GM19240 (cell line): ENCODE measurements around the gene SPATA1.
"Not testable (repeated sequence)": the region's sequence is repeated elsewhere in the genome, so short reads cannot be mapped to it uniquely, and the experiment has no call there.

ENCODE experiments used
- DNase-seq: peaks from one replicate; pipeline ENCODE4 v3.0.0; 2011; ENCODE audit warnings: low spot score; ENCODE audit not compliant: insufficient read length

The SPATA1 gene

DNA sequence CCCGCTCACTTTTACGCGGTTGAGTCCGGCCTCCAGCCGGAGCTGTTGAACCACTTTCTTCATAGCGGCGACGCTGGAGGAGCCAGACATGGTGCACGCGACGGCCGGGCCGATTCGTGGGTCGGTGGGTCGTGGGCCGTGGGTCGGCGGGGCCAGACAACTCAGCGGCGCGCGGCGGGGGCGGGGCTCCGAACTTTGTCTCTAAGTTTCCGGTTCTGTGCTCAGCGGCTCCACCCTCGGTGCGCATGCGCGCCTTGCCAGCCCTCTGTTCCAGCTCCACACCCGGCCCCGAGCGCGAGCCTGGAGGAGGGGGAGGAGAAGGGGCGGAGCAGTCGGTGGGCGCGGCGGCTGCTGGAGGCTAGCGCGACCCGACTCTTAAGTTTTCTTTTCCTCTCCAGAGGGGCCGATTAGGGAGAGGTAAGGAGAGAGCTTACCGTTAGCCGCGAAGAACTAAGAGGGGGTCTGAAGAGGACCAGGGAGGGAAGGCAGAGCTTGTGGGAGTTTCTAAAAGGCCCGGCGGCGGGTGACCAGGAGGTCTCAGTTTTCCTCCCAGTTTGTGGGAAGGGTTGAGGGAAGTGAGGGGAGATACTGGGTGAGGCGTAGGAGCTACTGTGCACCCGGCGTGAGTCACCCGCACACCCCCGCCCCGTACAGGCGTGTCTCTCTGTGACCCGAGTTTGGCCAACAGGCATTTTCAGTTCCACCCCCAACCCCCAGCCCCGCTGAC is at the start of gene SPATA1, which contains the start of gene GNG5:
Gene SPATA1 (plus strand): TSS at position 385 of the 727 bp plus-strand sequence. CDS start 9,974 bp downstream, outside the sequence.
Gene GNG5 (minus strand): TSS at position 580 of the 727 bp plus-strand sequence. CDS start 490 bp downstream, at position 90.
- peak; percentile 55 for DNase-seq

DNA sequence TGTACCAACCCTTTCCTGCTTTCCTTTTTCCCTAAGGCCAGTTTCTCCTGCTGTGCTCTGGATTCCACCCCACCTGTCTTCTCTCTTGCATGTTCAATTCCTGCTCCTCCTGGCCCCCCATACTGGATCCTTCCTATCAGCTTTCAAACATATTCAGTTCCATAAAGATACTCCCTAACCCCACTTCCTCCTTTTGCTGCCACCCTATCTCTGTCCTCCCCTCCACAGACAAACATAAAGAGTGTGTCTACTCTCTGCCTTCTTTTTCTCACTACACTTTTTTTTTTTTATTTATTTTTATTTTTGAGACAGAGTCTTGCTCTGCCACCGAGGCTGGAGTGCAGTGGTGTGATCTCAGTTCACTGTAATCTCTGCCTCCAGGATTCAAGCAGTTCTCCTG is 44.1 kb upstream of the SPATA1 start:
- DNase-seq: no peak

- no peak for DNase-seq
These were observed 38.9 kb upstream of the SPATA1 start for GRCh38 chr1:84467298-84467697.

GRCh38 chr1:84476225-84476624 is 30.0 kb upstream of the SPATA1 start:
- no peak for DNase-seq

GRCh38 chr1:84478876-84479868 is 27.0 kb upstream of the SPATA1 start, which contains the start of gene RPF1:
TSS of gene RPF1 (plus strand) at chr1:84479266. CDS start at chr1:84479282, 16 bp downstream.
- peak; percentile 33 for DNase-seq

GRCh38 chr1:84479998-84480397 is 26.2 kb upstream of the SPATA1 start:
- DNase-seq: no peak

- DNase-seq: no peak
These were observed 25.5 kb upstream of the SPATA1 start for GRCh38 chr1:84480650-84481049.

GRCh38 chr1:84481317-84481716 is 24.9 kb upstream of the SPATA1 start:
- no peak for DNase-seq

DNA sequence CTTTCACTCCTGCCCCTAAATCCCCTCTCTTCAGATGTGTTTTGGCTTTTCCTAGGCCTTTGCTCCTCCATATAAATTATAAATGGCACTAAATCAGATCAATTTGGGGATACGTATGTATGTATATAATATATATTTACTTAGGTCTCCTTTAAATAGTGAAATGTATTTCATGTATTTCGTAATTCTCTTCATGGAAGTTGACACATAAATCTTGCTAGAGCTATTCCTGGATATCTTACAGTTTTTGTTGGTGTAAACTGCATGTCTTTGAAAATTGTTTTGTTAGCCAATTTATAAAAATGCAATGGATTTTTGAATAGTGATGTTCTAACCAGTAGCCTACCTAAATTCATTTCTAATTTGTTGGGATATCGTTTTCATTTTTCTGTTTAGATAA is 18.1 kb upstream of the SPATA1 start:
- DNase-seq: no peak

DNA sequence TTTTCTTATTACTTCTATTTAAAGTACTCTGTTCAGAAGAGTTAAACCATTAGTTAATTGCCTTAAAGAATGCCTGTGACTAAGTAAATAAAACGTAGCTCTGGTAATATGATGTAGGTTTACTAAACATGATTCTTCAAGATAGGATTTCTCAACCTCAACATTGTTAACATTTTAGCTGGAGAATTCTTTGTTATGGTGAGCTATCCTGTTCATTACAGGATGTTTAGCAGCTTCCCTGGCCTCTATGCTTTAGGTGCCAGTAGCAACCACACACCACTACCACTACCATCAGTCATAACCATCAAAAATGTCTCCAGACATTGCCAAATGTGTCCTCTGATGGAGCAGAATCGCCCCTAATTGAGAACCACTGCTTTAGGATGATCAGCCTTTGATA is 16.4 kb upstream of the SPATA1 start:
- no peak for DNase-seq

- DNase-seq: no peak
These were observed 13.5 kb upstream of the SPATA1 start for GRCh38 chr1:84492726-84493125.

- DNase-seq: no peak
These were observed 12.4 kb upstream of the SPATA1 start for GRCh38 chr1:84493747-84494146.

DNA sequence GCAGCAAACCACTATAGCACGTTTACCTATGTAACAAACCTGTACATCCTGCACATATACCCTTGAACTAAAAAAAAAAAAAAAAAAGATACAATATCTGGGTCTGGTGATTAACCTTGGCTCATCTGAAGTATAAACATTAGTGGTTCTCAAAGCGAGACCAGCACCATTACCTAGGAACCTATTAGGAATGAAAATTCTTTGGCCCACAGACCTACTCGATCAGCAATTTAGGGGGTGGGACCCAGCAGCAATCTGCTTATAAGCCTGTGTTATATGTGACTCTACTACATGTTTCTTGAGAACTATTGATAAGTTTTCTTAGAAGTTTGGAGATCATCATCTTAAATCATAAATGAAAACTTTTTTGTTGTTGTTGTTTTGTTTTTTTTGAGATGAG is 9.7 kb upstream of the SPATA1 start:
- DNase-seq: no peak

DNA sequence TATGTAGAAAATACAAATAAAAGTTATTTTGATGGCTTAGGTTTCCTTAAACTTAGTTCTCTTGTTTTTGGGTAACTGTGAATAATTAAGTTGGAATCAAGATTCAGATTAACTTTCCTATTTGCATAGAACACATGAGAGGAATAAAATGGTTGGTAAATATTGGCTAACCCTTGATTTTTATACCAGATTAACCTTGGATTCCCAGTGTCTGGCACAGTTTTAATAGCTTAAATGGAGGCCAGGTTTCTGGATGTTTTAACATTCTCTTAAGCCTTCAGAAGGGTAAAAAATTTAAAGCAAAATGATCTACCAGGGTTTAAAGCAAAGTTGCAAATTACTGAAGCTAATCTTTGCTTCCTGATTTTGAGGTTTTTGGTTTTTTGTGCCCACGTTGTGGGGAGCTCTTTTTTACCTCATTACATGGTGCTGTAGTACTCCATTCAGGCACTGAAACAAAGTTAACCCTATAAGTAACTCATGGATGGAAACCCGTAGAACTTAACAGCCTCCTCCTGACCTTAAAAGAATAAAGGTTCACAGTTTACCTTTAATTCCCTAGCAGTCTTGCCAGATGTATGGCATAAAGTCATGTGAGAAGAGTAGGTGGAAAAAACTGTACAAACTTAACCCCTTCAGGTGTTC is 8.4 kb upstream of the SPATA1 start:
- DNase-seq: no peak

GRCh38 chr1:84502927-84503326 is 3.3 kb upstream of the SPATA1 start:
- DNase-seq: no peak

GRCh38 chr1:84504580-84505492 is 1.4 kb upstream of the SPATA1 start:
- DNase-seq: no peak

DNA sequence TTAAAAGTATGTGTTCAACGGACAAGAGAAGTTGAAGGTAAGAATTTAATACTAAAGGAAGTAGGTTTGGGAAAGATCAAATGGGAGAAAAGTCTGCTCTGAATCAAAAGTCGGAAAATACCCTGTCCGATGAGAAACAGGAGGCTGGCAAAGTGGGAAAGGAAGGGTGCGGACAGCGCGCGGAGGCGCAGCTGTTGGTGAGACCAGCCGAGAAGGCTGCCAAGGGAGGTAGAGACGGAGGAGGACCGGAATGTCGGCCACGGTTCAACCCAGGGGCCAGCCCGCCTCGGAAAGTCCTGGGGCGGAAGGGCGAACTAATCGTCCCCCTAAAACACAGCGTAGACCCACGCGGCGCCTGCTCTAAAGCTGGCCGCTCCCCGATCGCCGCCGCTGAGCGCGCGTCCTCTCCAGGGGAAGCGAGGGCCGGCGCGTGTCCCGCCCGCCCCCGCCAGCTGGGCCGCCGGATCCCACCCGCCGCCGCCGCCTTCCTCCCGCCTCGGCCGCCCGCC is 639 bp upstream of the SPATA1 start:
- no peak for DNase-seq

DNA sequence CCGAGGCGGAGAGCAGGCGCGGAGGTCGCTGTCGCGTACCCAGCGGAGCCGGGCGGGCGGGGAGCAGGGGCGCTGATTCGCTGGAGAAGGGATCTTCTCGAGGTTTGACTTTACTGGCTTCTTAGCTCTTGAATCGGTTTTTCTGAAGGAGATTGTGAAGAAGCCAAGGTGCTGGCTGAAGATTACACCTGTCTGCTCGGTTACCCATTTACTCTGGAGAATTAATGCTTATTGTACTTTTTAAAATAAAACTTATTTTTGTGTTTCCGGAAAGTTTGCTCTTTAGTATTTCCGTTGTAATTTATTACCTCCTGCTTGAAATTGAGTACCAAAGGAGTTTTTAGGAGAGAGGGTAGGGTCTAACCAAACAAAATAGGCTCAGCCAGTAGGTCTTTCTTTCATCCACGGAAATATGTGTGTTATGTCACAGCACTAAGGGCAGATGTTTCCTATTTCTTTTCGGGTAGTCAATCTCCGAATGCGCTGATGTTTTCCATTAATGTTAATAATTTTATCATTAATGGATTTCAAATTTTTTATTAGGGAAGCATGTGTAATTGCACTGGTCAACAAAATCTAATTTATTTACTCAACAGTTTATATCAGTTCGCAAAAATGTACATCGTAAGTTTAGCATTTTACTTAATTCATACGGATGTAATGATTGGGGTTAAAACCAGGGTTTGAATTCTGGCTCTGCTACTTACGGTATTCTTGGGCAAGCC is 705 bp downstream of the SPATA1 start:
- no peak for DNase-seq

DNA sequence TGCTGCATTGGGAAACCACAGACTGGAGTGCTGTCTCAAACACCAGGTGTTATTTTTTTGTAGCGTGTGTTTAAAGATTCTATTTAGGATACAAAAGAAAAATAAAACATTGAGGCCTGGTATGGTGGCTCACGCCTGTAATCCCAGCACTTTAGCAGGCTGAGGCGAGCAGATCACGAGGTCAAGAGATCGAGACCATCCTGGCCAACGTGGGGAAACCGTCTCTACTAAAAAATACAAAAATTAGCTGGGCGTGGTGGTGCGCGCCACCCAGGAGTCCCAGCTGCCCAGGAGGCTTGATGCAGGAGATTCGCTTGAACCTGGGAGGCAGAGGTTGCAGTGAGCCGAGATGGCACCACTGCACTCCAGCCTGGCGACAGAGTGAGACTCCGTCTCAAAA is 1.7 kb downstream of the SPATA1 start:
- DNase-seq: not testable (repeated sequence)

GRCh38 chr1:84508510-84508909 is 2.3 kb downstream of the SPATA1 start:
- DNase-seq: no peak
